Measurements from ENCODE around the gene MPRIP.

- TF ChIP-seq POLR2AphosphoS5 (IDR thresholded peaks at IDR 0.05; ENCODE audit: low read depth, low read length) (no peak), PAX5 (IDR thresholded peaks at IDR 0.05; ENCODE audit: insufficient read depth, low read length, severe bottlenecking) (no peak), POLR2A (IDR thresholded peaks at IDR 0.05; ENCODE audit: low read depth, low read length) (no peak), TAF1 (IDR thresholded peaks at IDR 0.05; ENCODE audit: low read depth, low read length) (no peak), SPI1 (IDR thresholded peaks at IDR 0.05; ENCODE audit: low read depth, low read length) (no peak), POU2F2 (IDR thresholded peaks at IDR 0.05; ENCODE audit: low read depth, low read length) (no peak)
These were observed 200.0 kb downstream of the MPRIP start for GRCh38 chr17:17242246-17242645.
